ENCODE results near the gene OXCT1. TPM values are rescaled to one million over a fixed set of nuclear protein-coding genes. Genes with fewer than 3 reads are reported as not detected.

The OXCT1 gene
- total and polyA plus RNA-seq, 2 donors (not counting 3 experiments of a cell fraction or from before 2014, with no cell fraction given), result 12.8 to 37.4 TPM

GRCh38 chr5:41851116-41851515, 19.1 kb downstream of the OXCT1 start:
- intact Hi-C loops (cut with micrococcal nuclease) (no loop called here), dilution Hi-C loops (cut with MboI; ENCODE audit: extremely low pct_ligation_motif_present, low sequenced_read_pairs) (no loop called here)
- H3K9ac ChIP-seq (replicated peaks; ENCODE audit: extremely low read depth, insufficient read depth, low read length), result no peak overlapping the region
- H3K79me2 ChIP-seq (ENCODE audit: control insufficient read depth, insufficient read depth, low read length), result no peaks in the 10 kb centered on the region
- TF ChIP-seq, protein P1, sequence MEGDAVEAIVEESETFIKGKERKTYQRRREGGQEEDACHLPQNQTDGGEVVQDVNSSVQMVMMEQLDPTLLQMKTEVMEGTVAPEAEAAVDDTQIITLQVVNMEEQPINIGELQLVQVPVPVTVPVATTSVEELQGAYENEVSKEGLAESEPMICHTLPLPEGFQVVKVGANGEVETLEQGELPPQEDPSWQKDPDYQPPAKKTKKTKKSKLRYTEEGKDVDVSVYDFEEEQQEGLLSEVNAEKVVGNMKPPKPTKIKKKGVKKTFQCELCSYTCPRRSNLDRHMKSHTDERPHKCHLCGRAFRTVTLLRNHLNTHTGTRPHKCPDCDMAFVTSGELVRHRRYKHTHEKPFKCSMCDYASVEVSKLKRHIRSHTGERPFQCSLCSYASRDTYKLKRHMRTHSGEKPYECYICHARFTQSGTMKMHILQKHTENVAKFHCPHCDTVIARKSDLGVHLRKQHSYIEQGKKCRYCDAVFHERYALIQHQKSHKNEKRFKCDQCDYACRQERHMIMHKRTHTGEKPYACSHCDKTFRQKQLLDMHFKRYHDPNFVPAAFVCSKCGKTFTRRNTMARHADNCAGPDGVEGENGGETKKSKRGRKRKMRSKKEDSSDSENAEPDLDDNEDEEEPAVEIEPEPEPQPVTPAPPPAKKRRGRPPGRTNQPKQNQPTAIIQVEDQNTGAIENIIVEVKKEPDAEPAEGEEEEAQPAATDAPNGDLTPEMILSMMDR (IDR thresholded peaks at IDR 0.05; ENCODE audit: extremely low read depth in 1 of 2, insufficient read depth in 1 of 2, low read depth in 1 of 2, low read length in 2 of 2), result no peak
- TF ChIP-seq POLR2A (IDR thresholded peaks at IDR 0.05; ENCODE audit: low read depth, low read length) (no peak), EZH2 (IDR thresholded peaks at IDR 0.05; ENCODE audit: borderline replicate concordance, low read depth, low read length, severe bottlenecking) (no peak), POLR2AphosphoS5 (IDR thresholded peaks at IDR 0.05; ENCODE audit: insufficient read depth, low read depth, low read length) (no peak), GATA2 (IDR thresholded peaks at IDR 0.05; ENCODE audit: insufficient read depth, insufficient read length, low read depth, low read length) (no peak), MAX (IDR thresholded peaks at IDR 0.05; ENCODE audit: insufficient read depth, insufficient read length) (no peak), JUN (IDR thresholded peaks at IDR 0.05; ENCODE audit: borderline replicate concordance, insufficient read depth, insufficient read length, low read depth) (no peak), FOS (IDR thresholded peaks at IDR 0.05; ENCODE audit: borderline replicate concordance, insufficient read depth, low read length) (no peak), MYC (IDR thresholded peaks at IDR 0.05; ENCODE audit: low read depth, low read length) (no peak)
- no peak overlapping the region for H3K4me3 ChIP-seq (replicated peaks in 1 of 3; ENCODE audit: insufficient read depth in 1 of 3, low read depth in 1 of 3, low read length in 3 of 3)
- H3K27ac ChIP-seq (ENCODE audit: insufficient read depth, low read depth, low read length), result no peak overlapping the region
- no peaks in the 10 kb centered on the region for H3K9me3 ChIP-seq (replicated peaks; ENCODE audit: control insufficient read depth, insufficient read depth, low read length)
- H2AFZ ChIP-seq (ENCODE audit: low read depth, low read length), result no peak overlapping the region
- peaks cover 11 to 13% of the 10 kb centered on the region in 2 experiments for H3K36me3 ChIP-seq (ENCODE audit: control insufficient read depth in 2 of 2, extremely low read depth in 1 of 2, insufficient read depth in 2 of 2, low read length in 2 of 2)
- H3K4me1 ChIP-seq (ENCODE audit: control insufficient read depth, extremely low read depth, insufficient read depth, low read length), result no peaks in the 10 kb centered on the region
- CTCF ChIA-PET, result interaction anchor here (1.7 to 3.6 kb wide), 2 partner anchors 16 to 206 kb away, joined by 5 to 11 read pairs; no protein-coding TSS in a partner anchor
- BruUV-seq (replicated peaks), result no TSS peak
- FAIRE-seq, result no peak
- no peaks in the 10 kb centered on the region for H3K27me3 ChIP-seq (ENCODE audit: control insufficient read depth in 2 of 2, insufficient read depth in 2 of 2, low read length in 2 of 2)
- DNase-seq (ENCODE audit: low read depth, low spot score), result no peak
- no peak overlapping the region for H3K4me2 ChIP-seq (ENCODE audit: insufficient read depth, low read length)
- POLR2A ChIA-PET, result no interaction called here
- H3K9me1 ChIP-seq (replicated peaks; ENCODE audit: control insufficient read depth, extremely low read depth, insufficient read depth, low read length), result no peaks in the 10 kb centered on the region
- H4K20me1 ChIP-seq (replicated peaks; ENCODE audit: control insufficient read depth, extremely low read depth, insufficient read depth, low read length), result no peaks in the 10 kb centered on the region
